Spleen (tissue), 7 donors: ENCODE measurements around the gene DAB1.

Source experiments
- POLR2A ChIP-seq, 3 donors: fragments of 450-650 bp; IDR thresholded peaks; one replicate each; pipeline ENCODE4 v1.5.1; 2017; ENCODE audit warnings: antibody characterized with exemption in 3 of 3, mild to moderate bottlenecking in 1 of 3
- TF ChIP-seq, protein P1 (sequence below), 11 experiments: fragments of 200-600 bp in 7 of 11; fragments of 450-650 bp in 4 of 11; sonication (generic) in 4 of 11; IDR thresholded peaks in 8 of 11; conservative IDR thresholded peaks in 3 of 11; 1 replicate in 7 of 11; 2 replicates in 4 of 11; pipeline versions ENCODE4 v1.4.0 to v1.8.0; 2016 to 2021; ENCODE audit warnings: antibody characterized with exemption in 11 of 11, inconsistent platforms in 4 of 11, mild to moderate bottlenecking in 1 of 11
- donor health status: DM: no; HTN: no; CAD: no; lungs with moderate emphysema.
- donor health status: DM: no; HTN: no; CAD: no.
- donor health status: DM: no; HTN: no; CAD: no.

- no peak for TF ChIP-seq POLR2A (IDR thresholded peaks at IDR 0.05)
- TF ChIP-seq, protein P1, sequence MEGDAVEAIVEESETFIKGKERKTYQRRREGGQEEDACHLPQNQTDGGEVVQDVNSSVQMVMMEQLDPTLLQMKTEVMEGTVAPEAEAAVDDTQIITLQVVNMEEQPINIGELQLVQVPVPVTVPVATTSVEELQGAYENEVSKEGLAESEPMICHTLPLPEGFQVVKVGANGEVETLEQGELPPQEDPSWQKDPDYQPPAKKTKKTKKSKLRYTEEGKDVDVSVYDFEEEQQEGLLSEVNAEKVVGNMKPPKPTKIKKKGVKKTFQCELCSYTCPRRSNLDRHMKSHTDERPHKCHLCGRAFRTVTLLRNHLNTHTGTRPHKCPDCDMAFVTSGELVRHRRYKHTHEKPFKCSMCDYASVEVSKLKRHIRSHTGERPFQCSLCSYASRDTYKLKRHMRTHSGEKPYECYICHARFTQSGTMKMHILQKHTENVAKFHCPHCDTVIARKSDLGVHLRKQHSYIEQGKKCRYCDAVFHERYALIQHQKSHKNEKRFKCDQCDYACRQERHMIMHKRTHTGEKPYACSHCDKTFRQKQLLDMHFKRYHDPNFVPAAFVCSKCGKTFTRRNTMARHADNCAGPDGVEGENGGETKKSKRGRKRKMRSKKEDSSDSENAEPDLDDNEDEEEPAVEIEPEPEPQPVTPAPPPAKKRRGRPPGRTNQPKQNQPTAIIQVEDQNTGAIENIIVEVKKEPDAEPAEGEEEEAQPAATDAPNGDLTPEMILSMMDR (IDR thresholded peaks at IDR 0.05 in 8 of 11, conservative IDR thresholded peaks at IDR 0.05 in 3 of 11) = no peak
Observed at GRCh38 chr1:57094749-57095148, 329.1 kb downstream of the DAB1 start.
